Measurements from ENCODE around the gene PPAN. TPM values are rescaled to one million over a fixed set of nuclear protein-coding genes. Genes with fewer than 3 reads are reported as not detected.

The PPAN gene
- total RNA-seq, 1 experiment from 2014 or later: 63.3 TPM

- H3K27ac ChIP-seq (ENCODE audit: low read length): no peak overlapping the region
- no TSS peak for BruUV-seq (replicated peaks)
- no peaks in the 10 kb centered on the region for H3K9me3 ChIP-seq (ENCODE audit: control insufficient read depth, insufficient read depth, low read depth, low read length)
- H3K4me3 ChIP-seq (ENCODE audit: low read depth in 2 of 2, low read length in 2 of 2): no peak overlapping the region
- DNase-seq (ENCODE audit: low read depth, low spot score) (no peak), ATAC-seq (no peak)
- CTCF ChIA-PET: no interaction called here
- intact Hi-C loops (cut with micrococcal nuclease; ENCODE audit: unreplicated experiment): no loop called here
- no peaks in the 10 kb centered on the region for H3K27me3 ChIP-seq (ENCODE audit: control insufficient read depth, insufficient read depth, low read length)
- POLR2A ChIA-PET: no interaction called here
- H3K36me3 ChIP-seq (ENCODE audit: control insufficient read depth, insufficient read depth, low read length): no peaks in the 10 kb centered on the region
- no peaks in the 10 kb centered on the region for H3K4me1 ChIP-seq (ENCODE audit: control insufficient read depth, insufficient read depth, low read length)
- TF ChIP-seq, protein P1, sequence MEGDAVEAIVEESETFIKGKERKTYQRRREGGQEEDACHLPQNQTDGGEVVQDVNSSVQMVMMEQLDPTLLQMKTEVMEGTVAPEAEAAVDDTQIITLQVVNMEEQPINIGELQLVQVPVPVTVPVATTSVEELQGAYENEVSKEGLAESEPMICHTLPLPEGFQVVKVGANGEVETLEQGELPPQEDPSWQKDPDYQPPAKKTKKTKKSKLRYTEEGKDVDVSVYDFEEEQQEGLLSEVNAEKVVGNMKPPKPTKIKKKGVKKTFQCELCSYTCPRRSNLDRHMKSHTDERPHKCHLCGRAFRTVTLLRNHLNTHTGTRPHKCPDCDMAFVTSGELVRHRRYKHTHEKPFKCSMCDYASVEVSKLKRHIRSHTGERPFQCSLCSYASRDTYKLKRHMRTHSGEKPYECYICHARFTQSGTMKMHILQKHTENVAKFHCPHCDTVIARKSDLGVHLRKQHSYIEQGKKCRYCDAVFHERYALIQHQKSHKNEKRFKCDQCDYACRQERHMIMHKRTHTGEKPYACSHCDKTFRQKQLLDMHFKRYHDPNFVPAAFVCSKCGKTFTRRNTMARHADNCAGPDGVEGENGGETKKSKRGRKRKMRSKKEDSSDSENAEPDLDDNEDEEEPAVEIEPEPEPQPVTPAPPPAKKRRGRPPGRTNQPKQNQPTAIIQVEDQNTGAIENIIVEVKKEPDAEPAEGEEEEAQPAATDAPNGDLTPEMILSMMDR (IDR thresholded peaks at IDR 0.05): no peak
- TF ChIP-seq POLR2AphosphoS5 (IDR thresholded peaks at IDR 0.05; ENCODE audit: low read depth, low read length): no peak
- TF ChIP-seq SIN3A (IDR thresholded peaks at IDR 0.05; ENCODE audit: borderline replicate concordance, insufficient read depth, low read depth, low read length): no peak
- TF ChIP-seq TCF7L2 (IDR thresholded peaks at IDR 0.05; ENCODE audit: low read depth, low read length): no peak
- TF ChIP-seq REST (IDR thresholded peaks at IDR 0.05; ENCODE audit: insufficient read depth in 1 of 2, low read depth in 2 of 2, low read length in 1 of 2): no peak
- in situ Hi-C loops (cut with HindIII; ENCODE audit: low pct_unique_long_range_greater_than_20kb, low sequenced_read_pairs): no loop called here
Measured at GRCh38 chr19:10068205-10068604, 38.0 kb upstream of the PPAN start.

GRCh38 chr19:10069046-10069445 is 37.1 kb upstream of the PPAN start:
- no peaks in the 10 kb centered on the region for H3K9me3 ChIP-seq (ENCODE audit: control insufficient read depth, insufficient read depth, low read depth, low read length)
- intact Hi-C loops (cut with micrococcal nuclease; ENCODE audit: unreplicated experiment) (no loop called here), in situ Hi-C loops (cut with HindIII; ENCODE audit: low pct_unique_long_range_greater_than_20kb, low sequenced_read_pairs) (no loop called here)
- H3K4me1 ChIP-seq (ENCODE audit: control insufficient read depth, insufficient read depth, low read length): no peaks in the 10 kb centered on the region
- H3K27me3 ChIP-seq (ENCODE audit: control insufficient read depth, insufficient read depth, low read length): no peaks in the 10 kb centered on the region
- no peak overlapping the region for H3K4me3 ChIP-seq (ENCODE audit: low read depth in 2 of 2, low read length in 2 of 2)
- no peak overlapping the region for H3K27ac ChIP-seq (ENCODE audit: low read length)
- no peak for DNase-seq (ENCODE audit: low read depth, low spot score)
- no peak for ATAC-seq
- CTCF ChIA-PET: no interaction called here
- H3K36me3 ChIP-seq (ENCODE audit: control insufficient read depth, insufficient read depth, low read length): no peaks in the 10 kb centered on the region
- POLR2A ChIA-PET: no interaction called here
- TF ChIP-seq TCF7L2 (IDR thresholded peaks at IDR 0.05; ENCODE audit: low read depth, low read length) (no peak), REST (IDR thresholded peaks at IDR 0.05; ENCODE audit: insufficient read depth in 1 of 2, low read depth in 2 of 2, low read length in 1 of 2) (no peak), POLR2AphosphoS5 (IDR thresholded peaks at IDR 0.05; ENCODE audit: low read depth, low read length) (no peak), SIN3A (IDR thresholded peaks at IDR 0.05; ENCODE audit: borderline replicate concordance, insufficient read depth, low read depth, low read length) (no peak)
- TF ChIP-seq, protein P1 (IDR thresholded peaks at IDR 0.05): no peak
- no TSS peak for BruUV-seq (replicated peaks)
